WERI-Rb-1 (cell line): ENCODE results near the gene NKPD1.

Experiments used
- DNase-seq: peaks from one replicate; pipeline ENCODE4 v3.0.0-alpha.2; 2020
- H3K27ac ChIP-seq: fragments of 250-450 bp; sonication (Bioruptor Pico); 2 replicates; pipeline ENCODE4 v1.5.1; 2020; ENCODE audit warnings: mild to moderate bottlenecking, moderate library complexity
- H3K27me3 ChIP-seq: fragments of 250-450 bp; sonication (Bioruptor Pico); 2 replicates; pipeline ENCODE4 v1.5.1; 2021; ENCODE audit warnings: mild to moderate bottlenecking, low read depth, moderate library complexity; ENCODE audit not compliant: insufficient read depth, severe bottlenecking
- H3K36me3 ChIP-seq: fragments of 250-450 bp; sonication (Bioruptor Pico); 2 replicates; pipeline ENCODE4 v1.5.1; 2020; ENCODE audit warnings: mild to moderate bottlenecking, moderate library complexity
- H3K4me3 ChIP-seq: 2 replicates; pipeline ENCODE4 v1.5.1; 2011; ENCODE audit warnings: low read depth, mild to moderate bottlenecking, control low read depth, low read length
- H3K9me3 ChIP-seq: fragments of 250-450 bp; sonication (Bioruptor Pico); 2 replicates; pipeline ENCODE4 v1.5.1; 2021; ENCODE audit warnings: mild to moderate bottlenecking, moderate library complexity; ENCODE audit not compliant: severe bottlenecking
- CTCF ChIP-seq: IDR thresholded peaks from 2 replicates; pipeline ENCODE4 v1.5.1; 2011; ENCODE audit warnings: low read depth, mild to moderate bottlenecking, control low read depth, inconsistent platforms, low read length

The NKPD1 gene

GRCh38 chr19:45130888-45131615 is 29.7 kb downstream of the NKPD1 start:
- Histone ChIP-seq H3K4me3 (no peak overlapping the region), H3K36me3 (peaks cover 2% of the 10 kb centered on the region), H3K27me3 (no peaks in the 10 kb centered on the region), H3K9me3 (no peaks in the 10 kb centered on the region), H3K27ac (no peak overlapping the region)
- peak; percentile 31; the same call in 1 of the 2 replicates for TF ChIP-seq CTCF
- DNase-seq, result no peak

- Histone ChIP-seq H3K9me3 (no peaks in the 10 kb centered on the region), H3K27me3 (no peaks in the 10 kb centered on the region), H3K27ac (no peak overlapping the region), H3K36me3 (peaks cover under 1% of the 10 kb centered on the region), H3K4me3 (no peak overlapping the region)
- no peak for DNase-seq
- no peak for TF ChIP-seq CTCF
These were observed 30.5 kb downstream of the NKPD1 start for GRCh38 chr19:45130236-45130635.

GRCh38 chr19:45128806-45129205 is 32.0 kb downstream of the NKPD1 start:
- no peak for DNase-seq
- Histone ChIP-seq H3K36me3 (no peaks in the 10 kb centered on the region; the same call in 1 of the 2 replicates), H3K27me3 (no peaks in the 10 kb centered on the region), H3K4me3 (no peak overlapping the region), H3K27ac (no peak overlapping the region), H3K9me3 (no peaks in the 10 kb centered on the region)
- TF ChIP-seq CTCF, result no peak

- Histone ChIP-seq H3K36me3 (no peaks in the 10 kb centered on the region; the same call in 1 of the 2 replicates), H3K4me3 (no peak overlapping the region), H3K27me3 (no peaks in the 10 kb centered on the region), H3K27ac (no peak overlapping the region), H3K9me3 (no peaks in the 10 kb centered on the region)
- DNase-seq, result no peak
- no peak for TF ChIP-seq CTCF
These were observed 32.6 kb downstream of the NKPD1 start for GRCh38 chr19:45128146-45128545.

GRCh38 chr19:45126654-45127053 is 34.1 kb downstream of the NKPD1 start:
- no peak for DNase-seq
- no peaks in the 10 kb centered on the region for H3K36me3 ChIP-seq
- no peak overlapping the region for H3K27ac ChIP-seq
- no peak overlapping the region for H3K4me3 ChIP-seq
- TF ChIP-seq CTCF, result no peak
- no peaks in the 10 kb centered on the region for H3K9me3 ChIP-seq
- H3K27me3 ChIP-seq, result no peaks in the 10 kb centered on the region
